ENCODE data around the gene LAPTM4A. TPM values are rescaled to one million over a fixed set of nuclear protein-coding genes. Genes with fewer than 3 reads are reported as not detected.
"Not testable (repeated sequence)": the region's sequence is repeated elsewhere in the genome, so short reads cannot be mapped to it uniquely, and the experiment has no call there.

LAPTM4A gene
- total RNA-seq, 1 donor from 2014 or later: 25.5 TPM

GRCh38 chr2:20054931-20055330, 3.5 kb upstream of the LAPTM4A start:
- peaks cover 32% of the 10 kb centered on the region for H3K27me3 Mint-ChIP-seq (ENCODE audit: insufficient read depth)
- no peaks in the 10 kb centered on the region for H3K9me3 Mint-ChIP-seq
- intact Hi-C loops (cut with micrococcal nuclease): loop anchor here (5.0 kb wide), 2 partner anchors 597 to 693 kb away; partner anchors contain the start of gene HS1BP3
- no peaks in the 10 kb centered on the region for H3K36me3 Mint-ChIP-seq (ENCODE audit: low read depth)
- H3K27ac Mint-ChIP-seq: no peak overlapping the region
- H3K4me3 Mint-ChIP-seq: no peak overlapping the region
- peaks cover 8% of the 10 kb centered on the region for H3K4me1 Mint-ChIP-seq (ENCODE audit: low read depth)
- no peak for DNase-seq (ENCODE audit: low spot score)

- intact Hi-C loops (cut with micrococcal nuclease): loop anchor here (5.0 kb wide), 2 partner anchors 598 to 692 kb away; partner anchors contain the start of gene HS1BP3
- Mint-ChIP-seq H3K9me3 (no peaks in the 10 kb centered on the region), H3K27me3 (ENCODE audit: insufficient read depth) (peaks cover 31% of the 10 kb centered on the region), H3K4me1 (ENCODE audit: low read depth) (peaks cover 17% of the 10 kb centered on the region), H3K27ac (no peak overlapping the region), H3K36me3 (ENCODE audit: low read depth) (no peaks in the 10 kb centered on the region), H3K4me3 (no peak overlapping the region)
- no peak for DNase-seq (ENCODE audit: low spot score)
Observed at GRCh38 chr2:20054119-20054518, 2.7 kb upstream of the LAPTM4A start.

GRCh38 chr2:20052861-20053281, 1.4 kb upstream of the LAPTM4A start:
- H3K4me1 Mint-ChIP-seq (ENCODE audit: low read depth): peaks cover 26% of the 10 kb centered on the region
- intact Hi-C loops (cut with micrococcal nuclease): loop anchor here (1.0 to 5.0 kb wide), 4 partner anchors 45 to 1493 kb away; partner anchors contain the start of genes HS1BP3 and RDH14
- H3K27me3 Mint-ChIP-seq (ENCODE audit: insufficient read depth): peaks cover 26% of the 10 kb centered on the region
- no peaks in the 10 kb centered on the region for H3K36me3 Mint-ChIP-seq (ENCODE audit: low read depth)
- H3K9me3 Mint-ChIP-seq: no peaks in the 10 kb centered on the region
- H3K4me3 Mint-ChIP-seq: no peak overlapping the region
- H3K27ac Mint-ChIP-seq: no peak overlapping the region
- no peak for DNase-seq (ENCODE audit: low spot score)

- intact Hi-C loops (cut with micrococcal nuclease): loop anchor here (1.0 to 5.0 kb wide), 4 partner anchors 46 to 1492 kb away; partner anchors contain the start of genes HS1BP3 and RDH14
- H3K4me1 Mint-ChIP-seq (ENCODE audit: low read depth): peaks cover 26% of the 10 kb centered on the region
- H3K9me3 Mint-ChIP-seq: no peaks in the 10 kb centered on the region
- no peaks in the 10 kb centered on the region for H3K36me3 Mint-ChIP-seq (ENCODE audit: low read depth)
- no peak overlapping the region for H3K27ac Mint-ChIP-seq
- no peak overlapping the region for H3K4me3 Mint-ChIP-seq
- DNase-seq (ENCODE audit: low spot score): no peak
- H3K27me3 Mint-ChIP-seq (ENCODE audit: insufficient read depth): peaks cover 21% of the 10 kb centered on the region
Observed at GRCh38 chr2:20052229-20052851, 912 bp upstream of the LAPTM4A start.

GRCh38 chr2:20050646-20051531, 539 bp downstream of the LAPTM4A start:
- no peak overlapping the region for H3K27ac Mint-ChIP-seq
- peak; percentile 12 for DNase-seq (ENCODE audit: low spot score)

GRCh38 chr2:20050104-20050645, 1.3 kb downstream of the LAPTM4A start:
- intact Hi-C loops (cut with micrococcal nuclease): loop anchor here (1.0 to 5.0 kb wide), 5 partner anchors 301 to 773 kb away; partner anchors contain the start of genes HS1BP3 and LDAH
- H3K36me3 Mint-ChIP-seq (ENCODE audit: low read depth): no peaks in the 10 kb centered on the region

More at GRCh38 chr2:20050646-20051531, 539 bp downstream of the LAPTM4A start:
- Mint-ChIP-seq H3K9me3 (no peaks in the 10 kb centered on the region), H3K4me1 (ENCODE audit: low read depth) (peaks cover 26% of the 10 kb centered on the region), H3K4me3 (no peak overlapping the region), H3K27me3 (ENCODE audit: insufficient read depth) (peaks cover 10% of the 10 kb centered on the region), H3K36me3 (ENCODE audit: low read depth) (no peaks in the 10 kb centered on the region)
- intact Hi-C loops (cut with micrococcal nuclease): loop anchor here (1.0 to 5.0 kb wide), 8 partner anchors 36 to 772 kb away; partner anchors contain the start of genes HS1BP3, LDAH, TTC32 and WDR35

GRCh38 chr2:20049637-20050036, 1.8 kb downstream of the LAPTM4A start:
- Mint-ChIP-seq H3K4me3 (no peak overlapping the region), H3K27ac (no peak overlapping the region), H3K36me3 (ENCODE audit: low read depth) (no peaks in the 10 kb centered on the region), H3K4me1 (ENCODE audit: low read depth) (peaks cover 26% of the 10 kb centered on the region), H3K27me3 (ENCODE audit: insufficient read depth) (no peaks in the 10 kb centered on the region), H3K9me3 (no peaks in the 10 kb centered on the region)
- DNase-seq (ENCODE audit: low spot score): no peak
- intact Hi-C loops (cut with micrococcal nuclease): loop anchor here (1.0 to 5.0 kb wide), 5 partner anchors 302 to 773 kb away; partner anchors contain the start of genes HS1BP3 and LDAH

More at GRCh38 chr2:20050104-20050645, 1.3 kb downstream of the LAPTM4A start:
- Mint-ChIP-seq H3K4me1 (ENCODE audit: low read depth) (peaks cover 26% of the 10 kb centered on the region), H3K9me3 (no peaks in the 10 kb centered on the region), H3K4me3 (no peak overlapping the region), H3K27ac (no peak overlapping the region), H3K27me3 (ENCODE audit: insufficient read depth) (peaks cover 5% of the 10 kb centered on the region)
- DNase-seq (ENCODE audit: low spot score): no peak

- no peaks in the 10 kb centered on the region for H3K27me3 Mint-ChIP-seq (ENCODE audit: insufficient read depth)
- intact Hi-C loops (cut with micrococcal nuclease): no loop called here
- H3K4me1 Mint-ChIP-seq (ENCODE audit: low read depth): peaks cover 26% of the 10 kb centered on the region
- H3K27ac Mint-ChIP-seq: no peak overlapping the region
- DNase-seq (ENCODE audit: low spot score): no peak
- no peaks in the 10 kb centered on the region for H3K36me3 Mint-ChIP-seq (ENCODE audit: low read depth)
- no peak overlapping the region for H3K4me3 Mint-ChIP-seq
- no peaks in the 10 kb centered on the region for H3K9me3 Mint-ChIP-seq
Observed at GRCh38 chr2:20048488-20049448, 2.7 kb downstream of the LAPTM4A start.

GRCh38 chr2:20045712-20046292, 5.6 kb downstream of the LAPTM4A start:
- peaks cover 26% of the 10 kb centered on the region for H3K4me1 Mint-ChIP-seq (ENCODE audit: low read depth)
- H3K36me3 Mint-ChIP-seq (ENCODE audit: low read depth); H3K27me3 Mint-ChIP-seq (ENCODE audit: insufficient read depth); H3K9me3 Mint-ChIP-seq; intact Hi-C loops (cut with micrococcal nuclease); H3K27ac Mint-ChIP-seq; DNase-seq (ENCODE audit: low spot score); H3K4me3 Mint-ChIP-seq: not testable (repeated sequence)

- H3K9me3 Mint-ChIP-seq: no peaks in the 10 kb centered on the region
- H3K27ac Mint-ChIP-seq: no peak overlapping the region
- no peaks in the 10 kb centered on the region for H3K27me3 Mint-ChIP-seq (ENCODE audit: insufficient read depth)
- peaks cover 7% of the 10 kb centered on the region for H3K36me3 Mint-ChIP-seq (ENCODE audit: low read depth)
- DNase-seq (ENCODE audit: low spot score): no peak
- intact Hi-C loops (cut with micrococcal nuclease): no loop called here
- H3K4me3 Mint-ChIP-seq: no peak overlapping the region
- H3K4me1 Mint-ChIP-seq (ENCODE audit: low read depth): peaks cover 16% of the 10 kb centered on the region
Observed at GRCh38 chr2:20044778-20045177, 6.7 kb downstream of the LAPTM4A start.

GRCh38 chr2:20042531-20042930, 8.9 kb downstream of the LAPTM4A start:
- no peak for DNase-seq (ENCODE audit: low spot score)
- no peaks in the 10 kb centered on the region for H3K9me3 Mint-ChIP-seq
- H3K4me1 Mint-ChIP-seq (ENCODE audit: low read depth): peaks cover 7% of the 10 kb centered on the region
- no peaks in the 10 kb centered on the region for H3K27me3 Mint-ChIP-seq (ENCODE audit: insufficient read depth)
- no peak overlapping the region for H3K4me3 Mint-ChIP-seq
- peaks cover 14% of the 10 kb centered on the region for H3K36me3 Mint-ChIP-seq (ENCODE audit: low read depth)
- no peak overlapping the region for H3K27ac Mint-ChIP-seq
- intact Hi-C loops (cut with micrococcal nuclease): no loop called here

Measured in activated T-helper 1 cell treated with anti-CD3 and anti-CD28 coated beads, Interleukin-12 subunit alpha, Interleukin-12 subunit beta, Interleukin-2, Interleukin-4 antibody, amounts not matched to agents 30 ng/mL and 10 ng/mL and 1 ng/mL, durations not matched to agents 14 hours and 24 hours and 36 hours (primary cell).